ENCODE data around the gene CDH4. TPM values are rescaled to one million over a fixed set of nuclear protein-coding genes. Genes with fewer than 3 reads are reported as not detected.

Gene CDH4
- total RNA-seq, 4 donors from 2014 or later, result not detected

DNA sequence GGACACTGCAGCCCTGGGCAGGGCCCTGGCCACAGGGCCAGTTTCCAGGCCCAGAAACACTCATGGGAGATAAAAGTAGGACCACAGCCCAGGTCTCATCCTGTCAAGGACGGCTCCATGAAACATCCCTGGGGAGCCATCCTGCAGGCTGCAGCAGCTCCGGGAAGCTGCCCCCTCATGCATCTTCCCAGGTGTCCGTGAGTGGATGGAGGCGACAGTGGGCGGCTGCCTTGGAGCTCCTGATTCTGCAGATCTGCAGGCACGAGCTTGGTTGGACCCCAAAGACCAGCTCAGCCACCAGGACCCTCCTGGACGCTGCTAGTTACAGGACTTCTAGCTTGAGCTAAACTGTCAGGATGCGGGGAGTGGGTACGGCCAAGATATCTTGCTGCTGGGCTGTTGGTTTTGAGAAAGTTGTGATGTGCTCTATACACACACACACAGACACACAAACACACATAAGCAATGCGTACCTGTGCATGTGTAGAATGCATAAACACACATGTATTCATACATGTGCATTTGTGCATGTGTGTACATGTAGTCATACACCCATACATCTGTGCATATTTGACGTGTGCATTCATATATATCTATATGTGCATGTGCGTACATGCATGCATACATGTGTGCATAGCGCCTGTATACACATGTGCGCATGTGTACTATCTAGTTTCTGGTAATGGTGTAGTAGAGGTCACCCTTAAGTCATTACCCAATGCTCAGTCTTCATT is 515.9 kb downstream of the CDH4 start:
- Histone ChIP-seq H3K36me3 (no peaks in the 10 kb centered on the region), H3K27me3 (no peaks in the 10 kb centered on the region), H3K4me3 (no peak overlapping the region), H3K4me1 (no peaks in the 10 kb centered on the region), H3K9me3 (no peaks in the 10 kb centered on the region), H3K27ac (no peak overlapping the region)
- in situ Hi-C loops (cut with MboI; ENCODE audit: low pct_ligation_motif_present in 1 of 4, low pct_unique_long_range_greater_than_20kb in 1 of 4, low sequenced_read_pairs in 3 of 4), result no loop called here
- 60 to 77% methylated on average over 1 to 12 of the region's 14 CpGs for WGBS, 2 donors (ENCODE audit: low coverage in 1 of 2)
- intact Hi-C loops (cut with DNase I; ENCODE audit: low total_unique reads), result loop anchor here (10.0 kb wide), 1 partner anchor 477 kb away; no protein-coding TSS in a partner anchor
- no peak for DNase-seq
- TF ChIP-seq, protein P1, sequence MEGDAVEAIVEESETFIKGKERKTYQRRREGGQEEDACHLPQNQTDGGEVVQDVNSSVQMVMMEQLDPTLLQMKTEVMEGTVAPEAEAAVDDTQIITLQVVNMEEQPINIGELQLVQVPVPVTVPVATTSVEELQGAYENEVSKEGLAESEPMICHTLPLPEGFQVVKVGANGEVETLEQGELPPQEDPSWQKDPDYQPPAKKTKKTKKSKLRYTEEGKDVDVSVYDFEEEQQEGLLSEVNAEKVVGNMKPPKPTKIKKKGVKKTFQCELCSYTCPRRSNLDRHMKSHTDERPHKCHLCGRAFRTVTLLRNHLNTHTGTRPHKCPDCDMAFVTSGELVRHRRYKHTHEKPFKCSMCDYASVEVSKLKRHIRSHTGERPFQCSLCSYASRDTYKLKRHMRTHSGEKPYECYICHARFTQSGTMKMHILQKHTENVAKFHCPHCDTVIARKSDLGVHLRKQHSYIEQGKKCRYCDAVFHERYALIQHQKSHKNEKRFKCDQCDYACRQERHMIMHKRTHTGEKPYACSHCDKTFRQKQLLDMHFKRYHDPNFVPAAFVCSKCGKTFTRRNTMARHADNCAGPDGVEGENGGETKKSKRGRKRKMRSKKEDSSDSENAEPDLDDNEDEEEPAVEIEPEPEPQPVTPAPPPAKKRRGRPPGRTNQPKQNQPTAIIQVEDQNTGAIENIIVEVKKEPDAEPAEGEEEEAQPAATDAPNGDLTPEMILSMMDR (IDR thresholded peaks at IDR 0.05), result no peak
- TF ChIP-seq POLR2A (IDR thresholded peaks at IDR 0.05), result no peak
- no peak for TF ChIP-seq POLR2AphosphoS5 (IDR thresholded peaks at IDR 0.05)
- TF ChIP-seq EP300 (IDR thresholded peaks at IDR 0.05; ENCODE audit: low read depth), result no peak

DNA sequence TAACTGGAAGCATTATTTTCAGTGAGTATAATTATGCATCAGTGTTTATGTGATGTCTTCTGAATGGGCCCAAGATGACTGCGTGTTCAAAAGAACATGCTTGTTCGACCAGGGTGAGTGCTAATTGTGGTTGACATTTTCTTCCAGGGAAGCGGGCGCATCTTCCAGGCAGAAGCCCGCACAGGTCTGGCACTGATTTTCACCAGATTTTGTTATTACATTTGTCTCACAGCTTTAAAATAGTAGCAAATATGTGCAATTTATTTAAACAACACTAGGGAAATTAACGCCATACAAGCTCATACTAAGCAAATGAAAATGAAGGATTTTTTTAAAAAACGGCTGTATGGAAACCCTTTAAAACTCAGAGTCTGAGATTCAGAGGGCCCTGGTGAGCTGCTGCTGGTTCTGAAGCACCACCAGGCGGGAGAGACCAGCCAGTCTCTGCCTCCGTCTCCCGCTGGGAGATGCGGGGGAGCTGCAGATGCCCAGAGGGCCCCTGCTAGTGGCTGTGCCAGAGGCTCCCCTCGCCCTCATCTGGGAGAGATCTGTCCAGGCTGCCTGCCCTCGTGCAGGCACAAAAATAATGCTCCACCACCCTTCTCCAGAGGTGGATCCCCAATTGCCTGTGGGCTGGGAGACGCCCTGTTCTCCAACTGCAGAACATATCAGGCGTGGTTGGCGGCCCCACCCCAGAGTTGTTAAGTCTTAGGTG is 516.7 kb downstream of the CDH4 start:
- H3K36me3 ChIP-seq, result no peaks in the 10 kb centered on the region
- no peak overlapping the region for H3K27ac ChIP-seq
- 71 to 76% methylated on average over 4 to 16 of the region's 16 CpGs for WGBS, 2 donors (ENCODE audit: low coverage in 1 of 2)
- intact Hi-C loops (cut with DNase I; ENCODE audit: low total_unique reads), result loop anchor here (10.0 kb wide), 1 partner anchor 476 kb away; no protein-coding TSS in a partner anchor
- no peak overlapping the region for H3K4me3 ChIP-seq
- H3K9me3 ChIP-seq, result no peaks in the 10 kb centered on the region
- in situ Hi-C loops (cut with MboI; ENCODE audit: low pct_ligation_motif_present in 1 of 4, low pct_unique_long_range_greater_than_20kb in 1 of 4, low sequenced_read_pairs in 3 of 4), result no loop called here
- H3K27me3 ChIP-seq, result no peaks in the 10 kb centered on the region
- DNase-seq, result no peak
- TF ChIP-seq, protein P1 (IDR thresholded peaks at IDR 0.05), result no peak
- no peak for TF ChIP-seq POLR2A (IDR thresholded peaks at IDR 0.05)
- TF ChIP-seq POLR2AphosphoS5 (IDR thresholded peaks at IDR 0.05), result no peak
- TF ChIP-seq EP300 (IDR thresholded peaks at IDR 0.05; ENCODE audit: low read depth), result no peak
- no peaks in the 10 kb centered on the region for H3K4me1 ChIP-seq

DNA sequence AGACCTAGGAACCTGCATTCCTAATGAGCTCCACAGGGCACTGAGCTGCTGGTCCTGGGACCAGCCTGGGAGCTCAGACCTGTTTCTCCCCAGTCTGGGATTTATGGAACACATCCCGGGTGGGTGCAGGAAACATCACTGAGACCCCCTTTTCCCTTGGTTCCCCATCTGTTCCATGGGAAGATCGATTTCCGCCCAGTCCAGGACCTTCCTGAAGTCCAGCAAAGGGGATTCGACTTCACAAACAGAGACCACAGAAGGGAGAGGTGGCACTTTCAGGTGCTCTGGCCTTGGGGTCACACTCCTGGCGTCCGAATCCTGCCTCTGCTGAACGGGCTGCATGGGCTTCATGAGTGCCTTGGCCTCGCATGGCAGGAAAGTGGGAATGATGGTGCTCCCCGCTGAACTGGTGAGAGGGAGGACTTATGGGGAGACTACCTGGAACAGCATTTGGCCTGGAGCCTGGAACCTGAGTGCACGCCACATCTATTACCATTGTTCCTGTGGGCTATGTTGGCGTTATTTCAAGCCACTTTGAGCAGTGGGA is 517.3 kb downstream of the CDH4 start:
- WGBS, 2 donors (ENCODE audit: low coverage in 1 of 2), result 87% methylated on average over 11 of the region's 11 CpGs; no CpG with 5 or more reads in 1 of the 2 donors
- TF ChIP-seq POLR2A (IDR thresholded peaks at IDR 0.05) (no peak), EP300 (IDR thresholded peaks at IDR 0.05; ENCODE audit: low read depth) (no peak), POLR2AphosphoS5 (IDR thresholded peaks at IDR 0.05) (no peak)
- TF ChIP-seq, protein P1 (IDR thresholded peaks at IDR 0.05), result no peak
- Histone ChIP-seq H3K27me3 (no peaks in the 10 kb centered on the region), H3K4me3 (no peak overlapping the region), H3K27ac (no peak overlapping the region), H3K36me3 (no peaks in the 10 kb centered on the region), H3K9me3 (no peaks in the 10 kb centered on the region), H3K4me1 (no peaks in the 10 kb centered on the region)
- intact Hi-C loops (cut with DNase I; ENCODE audit: low total_unique reads) (loop anchor here (10.0 kb wide), 1 partner anchor 475 kb away; no protein-coding TSS in a partner anchor), in situ Hi-C loops (cut with MboI; ENCODE audit: low pct_ligation_motif_present in 1 of 4, low pct_unique_long_range_greater_than_20kb in 1 of 4, low sequenced_read_pairs in 3 of 4) (no loop called here)
- DNase-seq, result no peak

DNA sequence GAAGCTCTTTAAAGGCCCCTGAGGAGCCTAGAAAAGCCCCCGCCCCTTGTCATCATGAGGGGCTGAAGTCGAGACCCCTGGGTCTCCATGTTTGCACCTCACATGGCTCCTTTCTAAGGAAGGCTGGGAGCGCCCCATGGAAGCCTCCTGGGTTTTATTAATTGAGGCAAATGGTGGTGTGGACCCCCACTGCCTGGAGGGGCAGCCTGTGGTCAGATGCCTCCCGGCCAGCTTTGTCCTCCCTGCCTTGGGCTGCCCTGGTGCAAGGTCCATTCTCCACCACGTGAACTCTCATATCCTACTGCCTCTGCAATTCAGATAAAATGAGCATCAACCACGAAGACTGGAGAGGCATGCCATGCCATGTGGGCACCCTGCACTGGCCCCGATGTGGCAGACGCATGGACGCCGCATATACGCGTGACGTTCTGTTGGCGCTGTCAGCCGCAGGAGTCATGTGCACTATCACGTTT is 518.1 kb downstream of the CDH4 start:
- WGBS, 2 donors (ENCODE audit: low coverage in 1 of 2), result 82% methylated on average over 16 of the region's 16 CpGs; no CpG with 5 or more reads in 1 of the 2 donors
- TF ChIP-seq POLR2A (IDR thresholded peaks at IDR 0.05) (no peak), EP300 (IDR thresholded peaks at IDR 0.05; ENCODE audit: low read depth) (no peak), POLR2AphosphoS5 (IDR thresholded peaks at IDR 0.05) (no peak)
- TF ChIP-seq, protein P1 (IDR thresholded peaks at IDR 0.05), result no peak
- no peak overlapping the region for H3K27ac ChIP-seq
- no peaks in the 10 kb centered on the region for H3K36me3 ChIP-seq
- H3K27me3 ChIP-seq, result no peaks in the 10 kb centered on the region
- H3K4me3 ChIP-seq, result no peak overlapping the region
- no peaks in the 10 kb centered on the region for H3K9me3 ChIP-seq
- no peak for DNase-seq
- in situ Hi-C loops (cut with MboI; ENCODE audit: low pct_ligation_motif_present in 1 of 4, low pct_unique_long_range_greater_than_20kb in 1 of 4, low sequenced_read_pairs in 3 of 4), result no loop called here
- no peaks in the 10 kb centered on the region for H3K4me1 ChIP-seq
- intact Hi-C loops (cut with DNase I; ENCODE audit: low total_unique reads), result no loop called here
